Calu3 (cell line): Measurements from ENCODE around the gene CFTR. TPM values are rescaled to one million over a fixed set of nuclear protein-coding genes. Genes with fewer than 3 reads are reported as not detected.
A peak's percentile ranks its signal among the peaks of the same experiment; 100 is the strongest.

ENCODE experiments used
- BruUV-seq: library from RNA; stranded (reverse); fragments of 400-500 nt; replicated peaks from 2 replicates; lab custom pipeline; 2021; lab: Mats Ljungman, UMichigan
- CTCF ChIA-PET: fragments of 300-600 bp; sonication (Branson Sonifier 250); formaldehyde crosslinking; loops from one replicate; lab custom pipeline; 2022; ENCODE audit warnings: antibody characterized with exemption; lab: Charles Lee
- DNase-seq: peaks from one replicate; pipeline ENCODE4 v3.0.0; 2022
- H3K27ac Mint-ChIP-seq: one replicate; pipeline ENCODE4 v1.8.0; 2022; ENCODE audit warnings: mixed read lengths; ENCODE audit not compliant: unreplicated experiment
- H3K27me3 Mint-ChIP-seq: one replicate; pipeline ENCODE4 v1.8.0; 2022; ENCODE audit warnings: mixed read lengths; ENCODE audit not compliant: unreplicated experiment
- H3K36me3 Mint-ChIP-seq: one replicate; pipeline ENCODE4 v1.8.0; 2022; ENCODE audit warnings: mild to moderate bottlenecking, moderate library complexity, mixed read lengths; ENCODE audit not compliant: insufficient read depth, unreplicated experiment
- H3K4me1 Mint-ChIP-seq: one replicate; pipeline ENCODE4 v1.8.0; 2022; ENCODE audit warnings: mild to moderate bottlenecking, low read depth, mixed read lengths; ENCODE audit not compliant: unreplicated experiment
- H3K4me3 Mint-ChIP-seq: one replicate; pipeline ENCODE4 v1.8.0; 2022; ENCODE audit warnings: mild to moderate bottlenecking, low read depth, moderate library complexity, mixed read lengths; ENCODE audit not compliant: unreplicated experiment
- H3K9me3 Mint-ChIP-seq: one replicate; pipeline ENCODE4 v1.8.0; 2022; ENCODE audit warnings: low read depth, mixed read lengths; ENCODE audit not compliant: unreplicated experiment
- CTCF ChIP-seq: fragments of 200-600 bp; IDR thresholded peaks from one replicate; pipeline ENCODE4 v1.8.0; 2022; ENCODE audit warnings: antibody characterized with exemption; ENCODE audit not compliant: unreplicated experiment
- intact Hi-C: fragments of 100-400 bp; cut with micrococcal nuclease; formaldehyde crosslinking; loops from one replicate; pipeline ENCODE4 v1.10.0; 2022; ENCODE audit not compliant: unreplicated experiment
- total RNA-seq: library from RNA; stranded (reverse); gene quantifications from 2 replicates; pipeline ENCODE4 v1.2.3, GENCODE V29; 2022

CFTR gene
- total RNA-seq, 1 experiment from 2014 or later = 502 TPM

GRCh38 chr7:117654780-117655179 lies 175.0 kb downstream of the CFTR start:
- no TSS peak for BruUV-seq
- CTCF ChIA-PET = no interaction called here
- H3K36me3 Mint-ChIP-seq = peaks cover 78% of the 10 kb centered on the region
- peak overlapping the region; percentile 38 for H3K27ac Mint-ChIP-seq
- intact Hi-C loops = no loop called here
- no peak overlapping the region for H3K4me3 Mint-ChIP-seq
- peaks cover under 1% of the 10 kb centered on the region for H3K9me3 Mint-ChIP-seq
- DNase-seq = no peak
- H3K4me1 Mint-ChIP-seq = peaks cover 29% of the 10 kb centered on the region
- H3K27me3 Mint-ChIP-seq = no peaks in the 10 kb centered on the region
- TF ChIP-seq CTCF = no peak

GRCh38 chr7:117656806-117657205 lies 177.0 kb downstream of the CFTR start:
- H3K27me3 Mint-ChIP-seq = no peaks in the 10 kb centered on the region
- H3K4me3 Mint-ChIP-seq = no peak overlapping the region
- CTCF ChIA-PET = interaction anchor here (1.1 kb wide), 1 partner anchor 9 kb away, joined by 3 read pairs; no protein-coding TSS in a partner anchor
- no peak overlapping the region for H3K27ac Mint-ChIP-seq
- DNase-seq = no peak
- H3K36me3 Mint-ChIP-seq = peaks cover 62% of the 10 kb centered on the region
- no peak for TF ChIP-seq CTCF
- intact Hi-C loops = no loop called here
- peaks cover 24% of the 10 kb centered on the region for H3K4me1 Mint-ChIP-seq
- no peaks in the 10 kb centered on the region for H3K9me3 Mint-ChIP-seq
- no TSS peak for BruUV-seq

- no peaks in the 10 kb centered on the region for H3K27me3 Mint-ChIP-seq
- H3K4me3 Mint-ChIP-seq = no peak overlapping the region
- peaks cover 69% of the 10 kb centered on the region for H3K36me3 Mint-ChIP-seq
- BruUV-seq = no TSS peak
- no peak for DNase-seq
- H3K27ac Mint-ChIP-seq = no peak overlapping the region
- H3K9me3 Mint-ChIP-seq = no peaks in the 10 kb centered on the region
- intact Hi-C loops = no loop called here
- no peak for TF ChIP-seq CTCF
- CTCF ChIA-PET = no interaction called here
- peaks cover 31% of the 10 kb centered on the region for H3K4me1 Mint-ChIP-seq
Measured at GRCh38 chr7:117659531-117660011, 179.7 kb downstream of the CFTR start.

- CTCF ChIA-PET = no interaction called here
- intact Hi-C loops = no loop called here
- H3K27me3 Mint-ChIP-seq = no peaks in the 10 kb centered on the region
- H3K4me1 Mint-ChIP-seq = peaks cover 36% of the 10 kb centered on the region
- H3K36me3 Mint-ChIP-seq = peaks cover 74% of the 10 kb centered on the region
- peak overlapping the region; percentile 47 for H3K27ac Mint-ChIP-seq
- BruUV-seq = no TSS peak
- no peak overlapping the region for H3K4me3 Mint-ChIP-seq
- no peak for DNase-seq
- no peaks in the 10 kb centered on the region for H3K9me3 Mint-ChIP-seq
- TF ChIP-seq CTCF = no peak
Measured at GRCh38 chr7:117661328-117661727, 181.5 kb downstream of the CFTR start.
